Glutamatergic neuron (in vitro differentiated cells): ENCODE data around the gene MPP4. TPM values are rescaled to one million over a fixed set of nuclear protein-coding genes. Genes with fewer than 3 reads are reported as not detected.

Experiments used
- DNase-seq: peaks from one replicate; pipeline ENCODE4 v3.0.0; 2022
- H3K27ac Mint-ChIP-seq: one replicate; pipeline ENCODE4 v1.8.0; 2020; ENCODE audit warnings: mild to moderate bottlenecking, mixed read lengths, inconsistent platforms; ENCODE audit not compliant: unreplicated experiment
- H3K27me3 Mint-ChIP-seq: one replicate; pipeline ENCODE4 v1.8.0; 2020; ENCODE audit warnings: mild to moderate bottlenecking, moderate library complexity, mixed read lengths, inconsistent platforms; ENCODE audit not compliant: unreplicated experiment
- H3K36me3 Mint-ChIP-seq: one replicate; pipeline ENCODE4 v1.8.0; 2020; ENCODE audit warnings: mild to moderate bottlenecking, mixed read lengths, inconsistent platforms; ENCODE audit not compliant: unreplicated experiment
- H3K4me1 Mint-ChIP-seq: one replicate; pipeline ENCODE4 v1.8.0; 2020; ENCODE audit warnings: mild to moderate bottlenecking, low read depth, mixed read lengths, inconsistent platforms; ENCODE audit not compliant: unreplicated experiment
- H3K4me3 Mint-ChIP-seq: one replicate; pipeline ENCODE4 v1.8.0; 2020; ENCODE audit warnings: mild to moderate bottlenecking, mixed read lengths, inconsistent platforms; ENCODE audit not compliant: unreplicated experiment
- H3K9me3 Mint-ChIP-seq: one replicate; pipeline ENCODE4 v1.8.0; 2020; ENCODE audit warnings: mild to moderate bottlenecking, moderate library complexity, mixed read lengths, inconsistent platforms; ENCODE audit not compliant: unreplicated experiment
- CTCF ChIP-seq: fragments of 200-600 bp; sonication (generic); IDR thresholded peaks from one replicate; pipeline ENCODE4 v1.5.0; 2021; ENCODE audit not compliant: partially characterized antibody, unreplicated experiment
- total RNA-seq: library from RNA; stranded (reverse); fragmentation: NEBNext Ultra II Directional; extraction: Animal tissue kit (Norgen Biotek cat#: 25700); gene quantifications from one replicate; pipeline ENCODE4 v1.2.1, GENCODE V29; 2021; ENCODE audit not compliant: unreplicated experiment

The MPP4 gene
- total RNA-seq, 1 donor from 2014 or later, result 0.25 TPM

DNA sequence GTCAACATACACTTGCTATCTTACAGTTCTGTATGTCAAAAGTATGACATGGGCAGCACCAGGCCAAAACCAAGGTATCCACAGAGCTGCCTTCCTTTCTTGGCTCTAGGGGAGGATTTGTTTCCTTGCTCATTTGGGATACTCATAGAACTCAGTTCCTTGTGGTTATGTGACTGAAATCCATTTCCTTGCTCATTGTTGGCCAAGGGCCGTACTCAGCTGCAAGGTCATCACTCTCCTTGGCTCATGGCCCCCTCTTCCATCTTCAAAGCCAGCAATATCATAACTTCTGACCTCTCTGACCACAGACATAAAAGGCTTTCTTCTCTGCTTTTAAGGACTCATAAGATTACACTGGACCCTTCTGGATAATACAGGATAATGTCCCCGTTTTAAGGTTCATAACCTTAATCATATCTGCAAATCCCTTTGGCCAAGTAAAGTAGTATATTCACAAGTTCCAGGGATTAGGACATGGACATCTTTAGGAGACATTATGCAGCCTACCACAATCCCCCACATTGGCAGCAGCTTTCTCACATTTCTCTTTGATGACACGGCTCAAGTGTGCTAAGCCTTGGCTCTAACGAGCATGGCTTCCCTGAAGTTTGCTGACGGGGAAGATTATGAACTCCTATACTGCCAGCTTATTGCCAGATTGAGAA, 76.0 kb downstream of the MPP4 start:
- no peaks in the 10 kb centered on the region for H3K4me1 Mint-ChIP-seq

DNA sequence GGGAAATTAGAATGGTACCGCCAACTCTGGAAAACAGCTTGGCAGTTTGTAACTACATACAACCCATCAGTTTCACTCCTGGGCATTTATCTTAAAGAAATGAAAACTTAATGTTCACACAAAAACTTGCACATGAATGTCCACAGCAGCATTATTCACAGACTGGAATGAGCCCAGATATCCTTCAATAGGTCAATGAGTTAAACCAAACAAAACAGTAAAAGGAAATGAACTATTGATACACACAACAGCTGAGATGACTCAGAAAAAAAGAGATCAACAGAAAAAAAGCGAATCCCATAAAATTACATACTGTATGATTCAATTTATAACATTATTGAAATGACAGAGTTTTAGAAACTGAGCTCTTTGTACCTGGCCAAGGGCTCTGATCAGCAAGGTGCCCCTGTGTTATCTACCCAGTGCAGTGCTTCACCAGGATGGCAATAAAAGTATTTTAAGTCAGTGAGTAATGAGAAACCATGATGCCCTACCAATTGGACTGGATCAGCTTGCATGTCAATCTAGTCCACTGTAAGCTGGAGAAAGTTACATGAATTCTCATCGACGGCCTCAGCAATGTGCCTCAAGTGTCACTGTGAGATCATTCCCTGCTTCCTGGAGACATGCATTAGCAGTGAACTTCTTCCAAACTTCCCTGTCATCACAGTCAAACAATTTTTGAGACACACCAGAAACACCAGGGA, 77.0 kb downstream of the MPP4 start:
- H3K36me3 Mint-ChIP-seq, result peaks cover 8% of the 10 kb centered on the region
- H3K27ac Mint-ChIP-seq, result no peak overlapping the region
- no peak overlapping the region for H3K4me3 Mint-ChIP-seq
- H3K4me1 Mint-ChIP-seq, result no peaks in the 10 kb centered on the region
- no peak for TF ChIP-seq CTCF
- DNase-seq, result no peak
- peaks cover 1% of the 10 kb centered on the region for H3K27me3 Mint-ChIP-seq
- H3K9me3 Mint-ChIP-seq, result no peaks in the 10 kb centered on the region

More for the DNA sequence above, 76.0 kb downstream of the MPP4 start:
- H3K27ac Mint-ChIP-seq, result no peak overlapping the region
- no peak for DNase-seq
- peaks cover 1% of the 10 kb centered on the region for H3K27me3 Mint-ChIP-seq
- H3K4me3 Mint-ChIP-seq, result no peak overlapping the region
- H3K9me3 Mint-ChIP-seq, result no peaks in the 10 kb centered on the region
- TF ChIP-seq CTCF, result no peak
- peaks cover 8% of the 10 kb centered on the region for H3K36me3 Mint-ChIP-seq

DNA sequence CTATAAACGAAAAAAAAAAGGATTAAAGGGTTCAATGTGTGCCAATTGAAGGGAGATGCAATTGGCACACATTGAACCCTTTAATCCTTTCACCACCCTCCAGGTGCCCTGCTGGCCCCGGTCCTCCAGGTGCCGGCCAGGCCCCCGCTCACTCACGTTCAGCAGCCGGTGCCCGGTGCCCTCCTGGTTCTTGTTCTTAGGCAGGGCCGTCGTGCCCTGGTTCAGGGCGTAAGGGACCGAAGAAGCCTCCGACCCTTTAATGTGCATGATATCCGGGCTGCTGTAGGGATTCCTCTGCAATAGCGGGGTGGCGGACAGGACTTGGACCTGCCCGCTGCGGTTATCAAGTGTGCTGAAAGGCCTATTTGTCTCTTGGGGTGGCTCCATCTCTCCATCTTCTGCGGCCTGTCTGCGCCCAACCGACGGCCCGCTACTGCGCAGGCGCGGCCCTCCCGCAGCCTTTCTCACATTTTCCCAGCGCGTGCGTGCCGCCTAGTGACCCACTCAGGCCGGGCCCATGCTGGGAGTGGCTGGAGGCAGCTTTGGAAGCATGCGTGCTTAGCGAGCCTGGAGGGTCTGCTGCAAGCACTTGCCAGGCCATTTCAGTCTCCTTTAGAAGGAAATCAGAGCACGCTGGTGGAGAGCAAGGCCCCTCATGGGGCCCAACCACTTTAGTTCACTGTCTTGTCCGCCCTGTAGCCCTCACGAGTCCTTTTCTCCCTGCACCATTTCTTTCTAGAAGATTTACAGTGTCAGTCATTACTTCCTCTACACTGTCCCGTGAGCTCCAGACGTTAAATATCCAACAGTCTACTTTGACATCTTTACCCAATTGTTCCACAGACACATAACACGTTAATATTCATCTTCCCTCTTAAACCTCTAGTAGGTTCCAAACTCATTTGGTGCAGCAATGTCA, 79.4 kb downstream of the MPP4 start:
- H3K36me3 Mint-ChIP-seq, result peaks cover 8% of the 10 kb centered on the region
- H3K4me1 Mint-ChIP-seq, result no peaks in the 10 kb centered on the region
- TF ChIP-seq CTCF, result no peak
- H3K9me3 Mint-ChIP-seq, result no peaks in the 10 kb centered on the region
- H3K27ac Mint-ChIP-seq, result no peak overlapping the region
- DNase-seq, result peak; percentile 27
- H3K27me3 Mint-ChIP-seq, result peaks cover 4% of the 10 kb centered on the region
- H3K4me3 Mint-ChIP-seq, result no peak overlapping the region

- peaks cover 2% of the 10 kb centered on the region for H3K9me3 Mint-ChIP-seq
- no peak for DNase-seq
- no peaks in the 10 kb centered on the region for H3K27me3 Mint-ChIP-seq
- H3K27ac Mint-ChIP-seq, result no peak overlapping the region
- no peak overlapping the region for H3K4me3 Mint-ChIP-seq
- H3K36me3 Mint-ChIP-seq, result peaks cover 19% of the 10 kb centered on the region
- TF ChIP-seq CTCF, result no peak
- H3K4me1 Mint-ChIP-seq, result no peaks in the 10 kb centered on the region
These were observed 90.4 kb downstream of the MPP4 start for GRCh38 chr2:201608021-201608420.
